Measurements from ENCODE around the gene PLAC8L1. TPM values are rescaled to one million over a fixed set of nuclear protein-coding genes. Genes with fewer than 3 reads are reported as not detected.
A peak's percentile ranks its signal among the peaks of the same experiment; 100 is the strongest.

Gene PLAC8L1

GRCh38 chr5:146040527-146040926, 64.8 kb downstream of the PLAC8L1 start:
- Histone ChIP-seq H4K91ac (ENCODE audit: low read length) (no peak overlapping the region), H3K9ac (ENCODE audit: low read length) (no peak overlapping the region), H2BK5ac (ENCODE audit: low read depth, low read length, poor library complexity, severe bottlenecking) (no peak overlapping the region), H3K9me3 (ENCODE audit: control insufficient read depth, low read length) (no peaks in the 10 kb centered on the region), H2BK12ac (ENCODE audit: low read length in 2 of 2) (peak overlapping the region in 1 of 2 experiments; percentile 17), H2AK5ac (ENCODE audit: low read length, severe bottlenecking) (no peak overlapping the region), H3K4me3 (ENCODE audit: insufficient read depth in 1 of 2, low read depth in 1 of 2, low read length in 2 of 2) (no peak overlapping the region), H2AFZ (ENCODE audit: low read depth, low read length) (no peak overlapping the region), H3K4me2 (ENCODE audit: low read length, poor library complexity, severe bottlenecking) (no peak overlapping the region), H3K36me3 (ENCODE audit: control insufficient read depth in 1 of 2, insufficient read depth in 2 of 2, low read depth in 1 of 2, low read length in 2 of 2) (no peaks in the 10 kb centered on the region), H4K8ac (ENCODE audit: low read length) (no peak overlapping the region), H3K4me1 (ENCODE audit: control insufficient read depth, insufficient read depth, low read depth, low read length) (peaks cover 12% of the 10 kb centered on the region), H3K14ac (ENCODE audit: low read length in 2 of 2) (no peak overlapping the region), H3K27ac (ENCODE audit: low read length, poor library complexity, severe bottlenecking) (no peak overlapping the region), H2BK15ac (ENCODE audit: low read depth, poor library complexity, severe bottlenecking) (no peak overlapping the region), H3K4ac (ENCODE audit: low read depth in 1 of 2, low read length in 2 of 2) (no peak overlapping the region), H3K18ac (ENCODE audit: low read depth in 1 of 2, low read length in 2 of 2) (peak overlapping the region in 1 of 2 experiments; percentile 46), H2BK120ac (ENCODE audit: low read depth, low read length) (no peak overlapping the region), H3K27me3 (ENCODE audit: control insufficient read depth in 1 of 2, insufficient read depth in 1 of 2, low read length in 2 of 2) (no peaks in the 10 kb centered on the region), H3K23ac (ENCODE audit: low read length in 2 of 2) (no peak overlapping the region), H3K79me1 (replicated peaks; ENCODE audit: low read length, poor library complexity, severe bottlenecking) (no peaks in the 10 kb centered on the region)
- WGBS, result 55% methylated on average over 3 of the region's 3 CpGs
- DNase-seq, result no peak

- Histone ChIP-seq H3K27me3 (ENCODE audit: control insufficient read depth in 1 of 2, insufficient read depth in 1 of 2, low read length in 2 of 2) (no peaks in the 10 kb centered on the region), H3K4ac (ENCODE audit: low read depth in 1 of 2, low read length in 2 of 2) (no peak overlapping the region)
- 54% methylated on average over 3 of the region's 3 CpGs for WGBS
Measured at GRCh38 chr5:146039420-146039819, 66.0 kb downstream of the PLAC8L1 start.

GRCh38 chr5:146034605-146035004, 70.8 kb downstream of the PLAC8L1 start:
- Histone ChIP-seq H4K91ac (ENCODE audit: low read length) (no peak overlapping the region), H3K23ac (ENCODE audit: low read length in 2 of 2) (no peak overlapping the region), H3K4me1 (ENCODE audit: control insufficient read depth, insufficient read depth, low read depth, low read length) (no peaks in the 10 kb centered on the region), H2AFZ (ENCODE audit: low read depth, low read length) (no peak overlapping the region), H3K79me1 (replicated peaks; ENCODE audit: low read length, poor library complexity, severe bottlenecking) (no peaks in the 10 kb centered on the region), H3K36me3 (ENCODE audit: control insufficient read depth in 1 of 2, insufficient read depth in 2 of 2, low read depth in 1 of 2, low read length in 2 of 2) (no peaks in the 10 kb centered on the region), H2BK5ac (ENCODE audit: low read depth, low read length, poor library complexity, severe bottlenecking) (no peak overlapping the region), H3K4me3 (ENCODE audit: insufficient read depth in 1 of 2, low read depth in 1 of 2, low read length in 2 of 2) (no peak overlapping the region), H2AK5ac (ENCODE audit: low read length, severe bottlenecking) (no peak overlapping the region), H3K9me3 (ENCODE audit: control insufficient read depth, low read length) (no peaks in the 10 kb centered on the region), H3K27me3 (ENCODE audit: control insufficient read depth in 1 of 2, insufficient read depth in 1 of 2, low read length in 2 of 2) (no peaks in the 10 kb centered on the region), H3K27ac (ENCODE audit: low read length, poor library complexity, severe bottlenecking) (no peak overlapping the region), H3K4ac (ENCODE audit: low read depth in 1 of 2, low read length in 2 of 2) (no peak overlapping the region), H2BK15ac (ENCODE audit: low read depth, poor library complexity, severe bottlenecking) (no peak overlapping the region), H2BK12ac (ENCODE audit: low read length in 2 of 2) (no peak overlapping the region), H3K18ac (ENCODE audit: low read depth in 1 of 2, low read length in 2 of 2) (no peak overlapping the region), H3K14ac (ENCODE audit: low read length in 2 of 2) (no peak overlapping the region), H3K4me2 (ENCODE audit: low read length, poor library complexity, severe bottlenecking) (no peak overlapping the region), H3K9ac (ENCODE audit: low read length) (no peak overlapping the region), H2BK120ac (ENCODE audit: low read depth, low read length) (no peak overlapping the region), H4K8ac (ENCODE audit: low read length) (no peak overlapping the region)
- WGBS, result 96% methylated on average over 4 of the region's 4 CpGs
- no peak for DNase-seq

More at GRCh38 chr5:146039420-146039819, 66.0 kb downstream of the PLAC8L1 start:
- H3K9ac ChIP-seq (ENCODE audit: low read length), result no peak overlapping the region
- peaks cover 12% of the 10 kb centered on the region for H3K4me1 ChIP-seq (ENCODE audit: control insufficient read depth, insufficient read depth, low read depth, low read length)
- H2BK15ac ChIP-seq (ENCODE audit: low read depth, poor library complexity, severe bottlenecking), result no peak overlapping the region
- no peaks in the 10 kb centered on the region for H3K79me1 ChIP-seq (replicated peaks; ENCODE audit: low read length, poor library complexity, severe bottlenecking)
- H3K4me3 ChIP-seq (ENCODE audit: insufficient read depth in 1 of 2, low read depth in 1 of 2, low read length in 2 of 2), result no peak overlapping the region
- no peak for DNase-seq
- H3K18ac ChIP-seq (ENCODE audit: low read depth in 1 of 2, low read length in 2 of 2), result no peak overlapping the region
- no peak overlapping the region for H4K91ac ChIP-seq (ENCODE audit: low read length)
- no peak overlapping the region for H2AFZ ChIP-seq (ENCODE audit: low read depth, low read length)
- H3K9me3 ChIP-seq (ENCODE audit: control insufficient read depth, low read length), result no peaks in the 10 kb centered on the region
- H4K8ac ChIP-seq (ENCODE audit: low read length), result no peak overlapping the region
- no peak overlapping the region for H2BK12ac ChIP-seq (ENCODE audit: low read length in 2 of 2)
- H3K36me3 ChIP-seq (ENCODE audit: control insufficient read depth in 1 of 2, insufficient read depth in 2 of 2, low read depth in 1 of 2, low read length in 2 of 2), result no peaks in the 10 kb centered on the region
- no peak overlapping the region for H2BK120ac ChIP-seq (ENCODE audit: low read depth, low read length)
- no peak overlapping the region for H3K27ac ChIP-seq (ENCODE audit: low read length, poor library complexity, severe bottlenecking)
- no peak overlapping the region for H2AK5ac ChIP-seq (ENCODE audit: low read length, severe bottlenecking)
- no peak overlapping the region for H2BK5ac ChIP-seq (ENCODE audit: low read depth, low read length, poor library complexity, severe bottlenecking)
- no peak overlapping the region for H3K4me2 ChIP-seq (ENCODE audit: low read length, poor library complexity, severe bottlenecking)
- H3K23ac ChIP-seq (ENCODE audit: low read length in 2 of 2), result no peak overlapping the region
- H3K14ac ChIP-seq (ENCODE audit: low read length in 2 of 2), result no peak overlapping the region

Small RNA genes lying within 50 kb of the gene (small RNA-seq; reads per million reads assigned to genes)
- not detected for gene AC091959.1 (ENCODE audit: low read depth)
